Stimulated activated naive CD8-positive, alpha-beta T cell treated with anti-CD3 and anti-CD28 coated beads, Interleukin-15, Interleukin-2, amounts not matched to agents 100 ng/mL and 50 ng/mL, for 24 hours (primary cell): ENCODE measurements around the gene FERMT3.

ENCODE experiments used
- H3K27ac Mint-ChIP-seq: one replicate; pipeline ENCODE4 v1.8.0; 2021; ENCODE audit warnings: mild to moderate bottlenecking, mixed read lengths
- H3K27me3 Mint-ChIP-seq: one replicate; pipeline ENCODE4 v1.8.0; 2021; ENCODE audit warnings: mixed read lengths
- H3K36me3 Mint-ChIP-seq: one replicate; pipeline ENCODE4 v1.8.0; 2021; ENCODE audit warnings: low read depth, mixed read lengths
- H3K4me1 Mint-ChIP-seq: one replicate; pipeline ENCODE4 v1.8.0; 2021; ENCODE audit warnings: low read depth, mixed read lengths
- H3K4me3 Mint-ChIP-seq: one replicate; pipeline ENCODE4 v1.8.0; 2021; ENCODE audit warnings: mild to moderate bottlenecking, mixed read lengths
- H3K9me3 Mint-ChIP-seq: one replicate; pipeline ENCODE4 v1.8.0; 2021; ENCODE audit warnings: mixed read lengths

FERMT3 gene

DNA sequence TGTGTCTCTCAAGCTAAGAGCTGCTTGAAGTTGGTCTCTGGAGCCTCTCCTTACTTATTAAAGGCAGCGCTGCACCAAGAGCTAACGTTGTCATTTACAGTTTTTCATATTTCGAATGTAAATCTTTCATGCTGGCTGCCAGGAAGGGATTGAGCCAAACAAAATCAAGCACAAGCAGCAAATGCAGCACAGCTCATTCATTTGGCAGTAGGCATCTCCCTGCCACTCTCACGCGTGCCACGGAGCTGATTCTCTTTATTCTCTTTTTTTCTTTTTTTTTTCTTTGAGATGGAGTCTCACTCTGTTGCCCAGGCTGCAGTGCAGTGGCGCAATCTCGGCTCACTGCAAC, 26.4 kb downstream of the FERMT3 start:
- Mint-ChIP-seq H3K36me3 (no peaks in the 10 kb centered on the region), H3K27me3 (no peaks in the 10 kb centered on the region), H3K4me1 (peaks cover 50% of the 10 kb centered on the region), H3K9me3 (no peaks in the 10 kb centered on the region), H3K4me3 (peak overlapping the region; percentile 38), H3K27ac (no peak overlapping the region)

DNA sequence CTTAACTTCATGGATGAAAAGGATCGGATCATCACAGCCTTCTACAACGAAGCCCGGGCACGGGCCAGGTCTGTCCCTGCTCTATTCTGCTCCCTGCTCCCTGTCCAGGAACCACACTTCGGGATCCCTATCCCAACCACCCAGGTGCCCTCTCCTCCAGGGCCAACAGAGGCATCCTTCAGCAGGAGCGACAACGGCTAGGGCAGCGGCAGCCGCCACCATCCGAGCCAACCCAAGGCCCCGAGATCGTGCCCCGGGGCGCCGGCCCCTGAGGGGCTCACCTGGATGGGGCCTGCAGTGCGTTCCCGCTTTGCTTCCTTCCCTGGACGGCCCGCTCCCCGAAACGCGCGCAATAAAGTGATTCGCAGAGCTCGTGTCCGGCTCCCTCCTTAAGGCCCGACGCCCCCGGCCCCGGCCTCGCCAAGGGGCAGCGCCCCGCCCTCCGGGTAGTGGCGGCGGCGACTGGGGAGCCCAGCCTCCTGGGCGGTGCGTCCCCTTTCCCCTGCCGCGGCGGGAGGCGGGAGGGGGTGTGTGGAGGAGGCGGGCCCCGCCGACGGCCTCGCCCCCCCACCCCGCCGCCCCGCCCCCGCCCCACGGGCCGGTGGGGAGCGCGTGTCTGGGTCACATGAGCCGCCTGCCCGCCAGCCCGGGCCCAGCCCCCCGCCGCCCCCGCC, 27.5 kb downstream of the FERMT3 start, which contains the start of gene VEGFB:
Gene VEGFB, plus strand, starts transcription at position 672 of the 674 bp plus-strand sequence. CDS start 250 bp downstream, outside the sequence.
- peak within 1 kb of the TSS; percentile 84 for H3K27ac Mint-ChIP-seq
- no peaks in the 10 kb centered on the region for H3K36me3 Mint-ChIP-seq
- peak within 1 kb of the TSS; percentile 87 for H3K4me3 Mint-ChIP-seq
- no peaks in the 10 kb centered on the region for H3K9me3 Mint-ChIP-seq
- H3K4me1 Mint-ChIP-seq = peaks cover 43% of the 10 kb centered on the region
- H3K27me3 Mint-ChIP-seq = no peaks in the 10 kb centered on the region

- peaks cover 41% of the 10 kb centered on the region for H3K4me1 Mint-ChIP-seq
- H3K36me3 Mint-ChIP-seq = no peaks in the 10 kb centered on the region
- peak overlapping the region; percentile 87 for H3K4me3 Mint-ChIP-seq
- H3K9me3 Mint-ChIP-seq = no peaks in the 10 kb centered on the region
- H3K27ac Mint-ChIP-seq = peak overlapping the region; percentile 84
- H3K27me3 Mint-ChIP-seq = no peaks in the 10 kb centered on the region
These were observed 28.3 kb downstream of the FERMT3 start for GRCh38 chr11:64234647-64235379.

DNA sequence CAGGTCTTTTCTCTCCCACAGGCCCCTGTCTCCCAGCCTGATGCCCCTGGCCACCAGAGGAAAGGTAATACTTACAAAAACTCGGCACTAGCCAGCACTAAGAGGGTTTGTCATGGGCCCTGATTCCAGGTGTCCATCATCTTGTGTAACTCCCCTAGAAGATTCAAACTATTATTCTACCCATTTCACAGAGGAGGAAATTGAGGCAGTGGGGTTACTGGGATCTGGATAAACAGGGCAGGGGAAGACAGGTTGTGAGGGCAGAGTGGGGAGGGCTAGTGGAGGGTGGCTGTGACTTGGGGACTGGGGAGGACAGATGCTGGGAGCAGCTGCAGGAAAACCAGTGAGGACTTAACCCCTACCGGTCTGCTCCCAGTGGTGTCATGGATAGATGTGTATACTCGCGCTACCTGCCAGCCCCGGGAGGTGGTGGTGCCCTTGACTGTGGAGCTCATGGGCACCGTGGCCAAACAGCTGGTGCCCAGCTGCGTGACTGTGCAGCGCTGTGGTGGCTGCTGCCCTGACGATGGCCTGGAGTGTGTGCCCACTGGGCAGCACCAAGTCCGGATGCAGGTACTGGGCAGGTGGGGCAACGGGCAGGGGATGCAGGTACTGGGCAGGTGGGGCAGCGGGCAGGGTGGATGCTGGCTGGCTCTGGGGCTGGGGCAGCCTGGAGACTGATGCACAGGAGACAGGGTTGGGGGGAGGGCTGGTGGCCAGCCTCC, 29.1 kb downstream of the FERMT3 start:
- no peaks in the 10 kb centered on the region for H3K27me3 Mint-ChIP-seq
- H3K36me3 Mint-ChIP-seq = no peaks in the 10 kb centered on the region
- H3K9me3 Mint-ChIP-seq = no peaks in the 10 kb centered on the region
- peaks cover 44% of the 10 kb centered on the region for H3K4me1 Mint-ChIP-seq
- peak overlapping the region; percentile 84 for H3K27ac Mint-ChIP-seq
- peak overlapping the region; percentile 87 for H3K4me3 Mint-ChIP-seq

GRCh38 chr11:64237484-64237951, 31.0 kb downstream of the FERMT3 start:
- H3K27ac Mint-ChIP-seq = no peak overlapping the region
- H3K36me3 Mint-ChIP-seq = no peaks in the 10 kb centered on the region
- H3K4me3 Mint-ChIP-seq = no peak overlapping the region
- H3K9me3 Mint-ChIP-seq = no peaks in the 10 kb centered on the region
- H3K27me3 Mint-ChIP-seq = no peaks in the 10 kb centered on the region
- peaks cover 32% of the 10 kb centered on the region for H3K4me1 Mint-ChIP-seq

- Mint-ChIP-seq H3K36me3 (peaks cover under 1% of the 10 kb centered on the region), H3K27ac (peak overlapping the region; percentile 41), H3K4me3 (no peak overlapping the region), H3K4me1 (peaks cover 33% of the 10 kb centered on the region), H3K27me3 (no peaks in the 10 kb centered on the region), H3K9me3 (no peaks in the 10 kb centered on the region)
These were observed 31.6 kb downstream of the FERMT3 start for GRCh38 chr11:64238076-64238475.

- Mint-ChIP-seq H3K4me3 (no peak overlapping the region), H3K36me3 (peaks cover 10% of the 10 kb centered on the region), H3K27ac (peak overlapping the region; percentile 58), H3K9me3 (no peaks in the 10 kb centered on the region), H3K27me3 (no peaks in the 10 kb centered on the region), H3K4me1 (peaks cover 38% of the 10 kb centered on the region)
These were observed 32.5 kb downstream of the FERMT3 start for GRCh38 chr11:64238999-64239398.

- Mint-ChIP-seq H3K27me3 (no peaks in the 10 kb centered on the region), H3K4me3 (peak overlapping the region; percentile 93), H3K27ac (peak overlapping the region; percentile 97), H3K36me3 (peaks cover 13% of the 10 kb centered on the region), H3K9me3 (no peaks in the 10 kb centered on the region), H3K4me1 (peaks cover 41% of the 10 kb centered on the region)
These were observed 33.3 kb downstream of the FERMT3 start for GRCh38 chr11:64239662-64240434.

DNA sequence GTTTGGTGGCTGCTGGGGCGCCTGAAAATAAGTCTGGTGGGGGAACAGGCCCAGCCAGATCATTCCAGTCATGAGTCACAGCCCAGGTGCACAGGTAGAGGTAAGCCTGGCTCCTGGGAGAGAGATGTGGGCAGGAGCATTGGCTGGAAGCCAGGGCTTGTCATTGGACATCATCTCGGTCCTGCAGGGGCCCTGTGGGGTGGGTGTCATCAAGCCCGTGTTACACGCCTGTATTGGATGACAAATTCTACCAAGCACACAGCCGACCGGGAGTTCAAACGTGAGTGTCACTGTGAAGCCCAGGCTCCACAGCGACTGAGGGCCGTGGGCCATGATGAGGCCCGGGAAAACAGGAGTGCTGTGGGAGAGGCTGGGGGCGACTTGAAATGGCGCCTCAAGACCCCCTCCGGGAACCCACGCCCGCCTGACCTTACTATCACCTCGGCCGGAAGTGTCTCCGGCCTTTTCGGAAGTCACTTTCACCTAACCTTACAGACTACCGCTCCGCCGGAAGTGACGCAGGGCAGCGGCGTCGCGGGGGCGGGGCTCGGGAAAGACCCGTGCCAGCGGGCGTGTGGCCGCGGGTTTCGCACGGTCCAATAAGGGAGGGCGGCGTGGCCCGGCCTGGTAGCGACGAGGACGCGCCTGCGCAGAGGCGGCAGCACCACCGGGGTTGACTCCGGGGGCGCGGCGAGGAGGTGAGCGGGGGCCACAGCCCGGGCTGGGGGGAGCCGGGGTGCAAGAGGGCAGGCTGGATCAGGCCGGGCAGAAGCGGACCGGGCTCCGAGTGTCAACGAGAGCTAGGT, 34.1 kb downstream of the FERMT3 start, which contains the start of gene FKBP2:
Gene FKBP2, plus strand, starts transcription at position 661 of the 806 bp plus-strand sequence. CDS start 1,293 bp downstream, outside the sequence.
- Mint-ChIP-seq H3K36me3 (peaks cover 13% of the 10 kb centered on the region), H3K4me1 (peaks cover 34% of the 10 kb centered on the region), H3K9me3 (no peaks in the 10 kb centered on the region)

DNA sequence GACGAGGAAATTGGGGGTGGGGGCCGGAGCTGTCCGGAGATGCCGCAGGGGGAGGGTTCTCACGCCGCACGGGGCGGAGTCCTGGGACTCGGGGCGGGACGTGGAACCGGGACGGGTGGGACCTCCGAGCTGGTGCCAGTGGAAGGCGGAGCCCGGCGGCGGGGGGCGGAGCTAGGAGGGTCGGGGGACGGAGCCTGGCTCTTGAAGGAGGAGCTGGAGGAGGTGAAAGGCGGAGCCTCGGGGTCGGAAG, 34.6 kb downstream of the FERMT3 start:
- Mint-ChIP-seq H3K36me3 (peaks cover 13% of the 10 kb centered on the region), H3K27ac (peak overlapping the region; percentile 97), H3K9me3 (no peaks in the 10 kb centered on the region), H3K4me3 (peak overlapping the region; percentile 93), H3K27me3 (no peaks in the 10 kb centered on the region), H3K4me1 (peaks cover 34% of the 10 kb centered on the region)

More for the DNA sequence above, 34.1 kb downstream of the FERMT3 start, which contains the start of gene FKBP2:
- Mint-ChIP-seq H3K27me3 (no peaks in the 10 kb centered on the region), H3K4me3 (peak within 1 kb of the TSS; percentile 93), H3K27ac (peak within 1 kb of the TSS; percentile 97)

DNA sequence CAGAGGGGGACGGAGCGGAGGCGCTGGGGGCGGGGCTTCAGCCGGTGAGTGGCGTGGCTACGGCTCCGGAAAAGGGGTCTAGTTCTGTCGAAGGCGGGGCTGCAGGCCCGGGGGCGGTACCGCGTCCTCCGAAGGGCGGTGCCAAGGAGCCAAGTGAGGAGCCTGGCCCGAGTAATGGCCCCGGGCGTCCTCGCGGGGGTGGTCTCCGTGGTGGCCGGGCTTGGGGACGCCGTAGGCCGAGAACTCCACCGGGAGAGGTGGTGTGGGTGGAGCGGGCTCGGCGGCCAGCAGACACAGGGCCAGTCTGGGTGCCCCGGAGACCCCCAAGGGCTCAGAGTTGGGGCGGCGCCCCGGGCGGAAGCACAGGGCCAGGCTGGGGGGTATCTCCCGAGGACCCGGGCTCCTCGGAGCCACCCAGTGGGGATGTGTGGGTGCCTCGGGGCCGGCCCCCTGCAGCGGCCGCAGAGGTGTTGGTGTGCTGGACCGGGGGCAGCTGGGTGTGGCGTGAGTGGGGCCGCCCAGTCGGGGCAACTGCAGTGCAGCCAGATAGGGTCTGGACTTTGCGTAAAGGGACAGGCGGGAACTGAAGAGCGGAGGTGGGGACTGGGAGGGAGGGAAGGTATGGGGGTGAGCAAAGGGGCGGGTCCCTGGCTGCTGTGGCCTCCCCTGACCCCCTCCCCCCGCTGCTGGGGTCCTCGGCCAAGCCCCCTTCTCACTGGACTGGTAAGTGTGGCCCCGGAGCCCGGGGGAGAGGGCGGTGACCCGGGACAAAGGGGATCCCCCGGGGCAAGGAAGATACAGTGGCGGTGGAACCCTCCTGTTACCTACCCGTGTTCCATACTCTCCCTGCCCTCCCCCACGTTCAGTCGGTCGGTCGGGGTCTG, 35.2 kb downstream of the FERMT3 start:
- H3K4me3 Mint-ChIP-seq = peak overlapping the region; percentile 93
- H3K36me3 Mint-ChIP-seq = peaks cover 13% of the 10 kb centered on the region
- H3K4me1 Mint-ChIP-seq = peaks cover 34% of the 10 kb centered on the region
- no peaks in the 10 kb centered on the region for H3K27me3 Mint-ChIP-seq
- H3K9me3 Mint-ChIP-seq = no peaks in the 10 kb centered on the region
- peak overlapping the region; percentile 87 for H3K27ac Mint-ChIP-seq

DNA sequence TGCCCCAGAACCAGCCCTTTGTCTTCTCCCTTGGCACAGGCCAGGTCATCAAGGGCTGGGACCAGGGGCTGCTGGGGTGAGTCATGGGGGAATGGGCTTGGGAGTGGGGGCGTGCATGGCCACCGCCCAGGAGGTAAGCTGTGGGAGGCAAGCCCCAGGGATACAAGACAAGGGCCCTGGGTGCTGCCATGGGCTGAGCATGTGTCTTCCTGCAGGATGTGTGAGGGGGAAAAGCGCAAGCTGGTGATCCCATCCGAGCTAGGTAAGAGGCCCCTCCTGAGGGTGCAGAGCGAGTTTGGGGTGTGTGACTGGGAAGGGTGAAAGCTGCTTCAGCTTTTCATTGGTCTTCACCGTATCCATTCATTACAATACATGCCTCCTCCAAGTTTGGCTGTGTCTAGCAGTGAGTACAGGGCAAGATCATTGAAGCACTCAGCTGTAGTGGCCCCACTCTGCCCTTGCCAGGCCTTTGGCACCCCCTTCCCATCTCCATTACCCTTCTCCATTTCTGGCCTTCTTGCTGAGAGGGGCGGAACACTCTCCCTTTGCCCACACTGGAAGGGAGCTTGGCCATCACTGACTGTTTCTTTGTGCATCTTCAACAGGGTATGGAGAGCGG, 36.8 kb downstream of the FERMT3 start:
- H3K36me3 Mint-ChIP-seq = peaks cover 13% of the 10 kb centered on the region
- H3K4me3 Mint-ChIP-seq = peak overlapping the region; percentile 58

DNA sequence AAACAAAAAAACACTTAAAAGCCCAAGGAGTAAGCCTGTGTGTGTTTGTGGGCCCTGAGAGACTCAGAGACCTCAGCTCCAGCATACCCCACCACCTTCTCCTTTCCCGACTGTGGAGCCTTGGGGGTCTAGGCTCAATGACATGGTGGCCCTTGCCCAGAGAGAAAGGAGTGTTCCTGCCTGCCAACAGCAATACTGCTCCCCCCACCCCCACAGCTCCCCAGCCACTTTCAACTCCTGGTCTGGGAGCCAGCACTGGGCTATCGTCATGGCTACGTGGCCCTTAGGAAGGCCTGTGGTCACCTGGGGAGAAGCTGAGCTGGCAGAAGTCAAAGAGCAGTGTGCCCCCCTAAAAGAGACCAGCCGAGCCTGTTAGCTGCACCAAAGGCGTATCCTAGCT, 37.6 kb downstream of the FERMT3 start:
- Mint-ChIP-seq H3K4me3 (peak overlapping the region; percentile 58), H3K4me1 (peaks cover 36% of the 10 kb centered on the region), H3K27ac (peak overlapping the region; percentile 16), H3K36me3 (peaks cover 13% of the 10 kb centered on the region), H3K9me3 (no peaks in the 10 kb centered on the region), H3K27me3 (no peaks in the 10 kb centered on the region)

More for the DNA sequence above, 36.8 kb downstream of the FERMT3 start:
- H3K27ac Mint-ChIP-seq = peak overlapping the region; percentile 70
- peaks cover 40% of the 10 kb centered on the region for H3K4me1 Mint-ChIP-seq
- H3K27me3 Mint-ChIP-seq = no peaks in the 10 kb centered on the region
- no peaks in the 10 kb centered on the region for H3K9me3 Mint-ChIP-seq
